NB4 (cell line): ENCODE measurements around the gene VENTX.

Experiments
- MAX ChIP-seq: IDR thresholded peaks from 2 replicates; pipeline ENCODE4 v1.6.1; 2011; ENCODE audit warnings: low read depth, low read length
- MYC ChIP-seq: IDR thresholded peaks from 2 replicates; pipeline ENCODE4 v1.6.1; 2011; ENCODE audit warnings: low read depth, low read length
- POLR2A ChIP-seq: IDR thresholded peaks from 2 replicates; pipeline ENCODE4 v1.6.1; 2011; ENCODE audit warnings: mild to moderate bottlenecking; ENCODE audit not compliant: insufficient read length; ENCODE audit errors: extremely low read depth
- TF ChIP-seq, protein P1 (sequence below): IDR thresholded peaks from one replicate; pipeline ENCODE4 v1.5.1; 2012; ENCODE audit warnings: low read depth, low read length

DNA sequence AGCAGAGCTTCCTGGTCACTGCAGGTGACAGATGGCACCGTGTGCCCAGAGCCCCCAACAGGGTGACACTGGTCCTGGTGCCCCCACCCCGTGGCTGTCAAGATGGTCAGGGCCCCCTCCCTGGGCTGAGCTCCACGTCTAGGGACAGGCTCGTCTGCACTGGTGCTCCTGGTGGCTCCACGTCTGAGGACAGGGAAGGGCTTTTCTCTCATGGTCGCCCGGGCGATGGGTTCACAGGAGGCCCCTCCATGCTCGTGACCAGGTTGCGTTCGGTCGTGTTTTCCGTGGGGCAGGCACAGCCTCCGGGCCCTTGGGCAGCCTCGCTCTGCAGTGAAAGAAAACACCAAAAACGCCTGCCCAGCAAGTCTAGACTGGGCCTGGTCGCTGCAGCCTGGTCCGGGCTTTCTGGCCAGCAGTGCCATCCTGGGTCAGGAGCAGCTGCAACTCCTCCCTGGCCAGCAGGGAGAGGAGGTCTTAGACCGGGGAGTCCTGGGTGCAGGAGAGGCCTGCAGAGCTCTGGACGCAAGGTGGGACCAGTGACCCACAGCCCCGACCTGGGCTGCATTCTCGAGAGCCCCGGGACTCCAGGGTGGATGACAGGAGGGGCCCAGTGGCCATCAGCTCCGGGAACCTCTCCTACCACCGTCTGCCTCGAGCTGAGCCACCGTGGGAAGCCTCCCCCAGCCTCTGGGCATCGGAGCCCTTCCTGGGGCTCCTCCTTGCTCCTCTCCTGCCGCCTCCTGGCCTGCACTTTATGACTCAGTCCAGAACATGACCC, 35.5 kb upstream of the VENTX start:
- TF ChIP-seq MYC: no peak
- TF ChIP-seq, protein P1, sequence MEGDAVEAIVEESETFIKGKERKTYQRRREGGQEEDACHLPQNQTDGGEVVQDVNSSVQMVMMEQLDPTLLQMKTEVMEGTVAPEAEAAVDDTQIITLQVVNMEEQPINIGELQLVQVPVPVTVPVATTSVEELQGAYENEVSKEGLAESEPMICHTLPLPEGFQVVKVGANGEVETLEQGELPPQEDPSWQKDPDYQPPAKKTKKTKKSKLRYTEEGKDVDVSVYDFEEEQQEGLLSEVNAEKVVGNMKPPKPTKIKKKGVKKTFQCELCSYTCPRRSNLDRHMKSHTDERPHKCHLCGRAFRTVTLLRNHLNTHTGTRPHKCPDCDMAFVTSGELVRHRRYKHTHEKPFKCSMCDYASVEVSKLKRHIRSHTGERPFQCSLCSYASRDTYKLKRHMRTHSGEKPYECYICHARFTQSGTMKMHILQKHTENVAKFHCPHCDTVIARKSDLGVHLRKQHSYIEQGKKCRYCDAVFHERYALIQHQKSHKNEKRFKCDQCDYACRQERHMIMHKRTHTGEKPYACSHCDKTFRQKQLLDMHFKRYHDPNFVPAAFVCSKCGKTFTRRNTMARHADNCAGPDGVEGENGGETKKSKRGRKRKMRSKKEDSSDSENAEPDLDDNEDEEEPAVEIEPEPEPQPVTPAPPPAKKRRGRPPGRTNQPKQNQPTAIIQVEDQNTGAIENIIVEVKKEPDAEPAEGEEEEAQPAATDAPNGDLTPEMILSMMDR: no peak
- no peak for TF ChIP-seq POLR2A
- no peak for TF ChIP-seq MAX
